Ramos (cell line): ENCODE measurements around the gene RGMA.

Experiments
- in situ Hi-C: fragments of 300-500 bp; cut with MboI; formaldehyde crosslinking; loops from one replicate; pipeline ENCODE4 v1.14.3; 2022; ENCODE audit warnings: low sequenced_read_pairs; ENCODE audit not compliant: unreplicated experiment

RGMA gene

GRCh38 chr15:92989470-92989869 is 99.5 kb downstream of the RGMA start:
- in situ Hi-C loops = no loop called here
